AG09309 (cell line): ENCODE results near the gene PARD3.

Experiments used
- DNase-seq: peaks from one replicate; pipeline ENCODE4 v3.0.0-alpha.2; 2010; ENCODE audit warnings: low read depth
- H3K4me3 ChIP-seq: 2 replicates; pipeline ENCODE4 v1.5.1; 2011; ENCODE audit warnings: mild to moderate bottlenecking, low read depth, low read length, moderate library complexity; ENCODE audit not compliant: control insufficient read depth
- TF ChIP-seq, protein P1 (sequence below): IDR thresholded peaks from 2 replicates; pipeline ENCODE4 v1.5.1; 2011; ENCODE audit warnings: mild to moderate bottlenecking, low read depth, low read length, inconsistent platforms; ENCODE audit not compliant: insufficient read depth, control insufficient read depth; ENCODE audit errors: missing control alignments

PARD3 gene

DNA sequence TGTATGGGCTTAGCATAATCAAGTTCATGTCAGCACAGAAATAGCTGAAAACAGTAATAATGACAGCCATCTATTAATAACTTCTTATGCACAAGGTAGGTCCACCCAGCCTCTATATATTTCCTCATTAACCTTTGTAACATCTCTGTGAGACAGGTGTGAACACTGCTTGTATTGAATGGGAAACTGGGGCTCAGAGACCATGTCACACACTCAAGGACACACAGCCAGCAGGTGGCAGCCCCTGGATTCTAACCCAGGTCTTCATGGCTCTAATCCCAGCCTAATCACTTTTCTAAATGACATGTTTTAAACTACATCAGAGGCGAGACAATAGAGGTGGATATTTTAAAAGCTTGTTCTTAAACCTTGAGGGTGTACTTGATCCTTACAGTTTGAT, 591.4 kb downstream of the PARD3 start:
- DNase-seq = no peak
- H3K4me3 ChIP-seq = no peak overlapping the region
- TF ChIP-seq, protein P1, sequence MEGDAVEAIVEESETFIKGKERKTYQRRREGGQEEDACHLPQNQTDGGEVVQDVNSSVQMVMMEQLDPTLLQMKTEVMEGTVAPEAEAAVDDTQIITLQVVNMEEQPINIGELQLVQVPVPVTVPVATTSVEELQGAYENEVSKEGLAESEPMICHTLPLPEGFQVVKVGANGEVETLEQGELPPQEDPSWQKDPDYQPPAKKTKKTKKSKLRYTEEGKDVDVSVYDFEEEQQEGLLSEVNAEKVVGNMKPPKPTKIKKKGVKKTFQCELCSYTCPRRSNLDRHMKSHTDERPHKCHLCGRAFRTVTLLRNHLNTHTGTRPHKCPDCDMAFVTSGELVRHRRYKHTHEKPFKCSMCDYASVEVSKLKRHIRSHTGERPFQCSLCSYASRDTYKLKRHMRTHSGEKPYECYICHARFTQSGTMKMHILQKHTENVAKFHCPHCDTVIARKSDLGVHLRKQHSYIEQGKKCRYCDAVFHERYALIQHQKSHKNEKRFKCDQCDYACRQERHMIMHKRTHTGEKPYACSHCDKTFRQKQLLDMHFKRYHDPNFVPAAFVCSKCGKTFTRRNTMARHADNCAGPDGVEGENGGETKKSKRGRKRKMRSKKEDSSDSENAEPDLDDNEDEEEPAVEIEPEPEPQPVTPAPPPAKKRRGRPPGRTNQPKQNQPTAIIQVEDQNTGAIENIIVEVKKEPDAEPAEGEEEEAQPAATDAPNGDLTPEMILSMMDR = no peak

DNA sequence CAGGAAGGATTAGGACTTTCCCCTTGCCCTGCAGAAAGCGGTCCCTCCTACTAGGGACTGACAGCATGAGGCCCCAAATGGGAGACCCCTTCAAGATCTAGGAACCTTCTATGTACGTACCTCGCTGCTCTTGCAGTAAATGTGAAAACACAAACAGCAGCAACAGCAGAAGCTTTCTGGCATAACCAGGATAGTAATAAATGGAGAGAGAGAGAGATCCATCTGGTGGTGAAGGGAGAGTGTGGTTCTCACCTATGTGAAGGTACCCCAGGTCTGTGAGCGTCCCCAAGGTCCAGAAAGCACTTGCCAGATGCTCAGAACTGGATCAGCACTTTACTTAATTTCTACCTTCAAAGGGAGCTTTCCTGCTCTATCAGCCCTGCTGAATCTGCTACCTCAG, 592.7 kb downstream of the PARD3 start:
- no peak overlapping the region for H3K4me3 ChIP-seq
- TF ChIP-seq, protein P1 = no peak
- no peak for DNase-seq

- no peak for DNase-seq
- TF ChIP-seq, protein P1 = no peak
- H3K4me3 ChIP-seq = no peak overlapping the region
These were observed 595.1 kb downstream of the PARD3 start for GRCh38 chr10:34219753-34220548.

DNA sequence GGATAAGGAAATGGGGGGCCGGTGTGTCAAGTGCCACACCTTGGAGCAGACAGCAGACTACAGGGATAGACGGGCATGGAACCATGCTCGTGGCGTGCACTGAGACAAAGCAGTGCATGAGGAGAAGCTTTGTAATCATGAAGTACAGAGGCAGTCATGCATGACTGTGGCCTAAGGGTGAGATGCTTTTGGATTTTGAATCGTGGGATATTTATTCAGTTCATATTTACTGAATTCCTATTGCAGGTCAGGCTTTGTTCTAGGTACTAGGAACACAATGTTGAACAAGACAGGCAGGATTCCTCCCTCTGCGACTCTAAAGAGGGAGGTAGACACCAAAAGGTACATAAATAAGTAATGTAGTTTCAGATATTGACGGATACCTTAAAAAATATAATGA, 597.6 kb downstream of the PARD3 start:
- no peak for DNase-seq
- no peak overlapping the region for H3K4me3 ChIP-seq
- TF ChIP-seq, protein P1 = no peak

GRCh38 chr10:34216348-34216945, 598.6 kb downstream of the PARD3 start:
- H3K4me3 ChIP-seq = no peak overlapping the region
- DNase-seq = no peak
- TF ChIP-seq, protein P1 = no peak

GRCh38 chr10:34213805-34214197, 601.3 kb downstream of the PARD3 start:
- H3K4me3 ChIP-seq = no peak overlapping the region
- no peak for DNase-seq
- TF ChIP-seq, protein P1 = no peak
